Stimulated activated CD4-positive, alpha-beta T cell treated with anti-CD3 and anti-CD28 coated beads, Interleukin-4, amount 100 ng/mL, for 48 hours (primary cell): ENCODE measurements around the gene CEP250.
"Not testable (repeated sequence)": the region's sequence is repeated elsewhere in the genome, so short reads cannot be mapped to it uniquely, and the experiment has no call there.

Source experiments
- DNase-seq, 2 donors: peaks; one replicate each; pipeline ENCODE4 v3.0.0-alpha.2; 2020; ENCODE audit warnings: low read depth in 2 of 2

CEP250 gene

GRCh38 chr20:35492352-35492751, 37.0 kb downstream of the CEP250 start:
- DNase-seq = no peak

GRCh38 chr20:35496481-35496880, 41.1 kb downstream of the CEP250 start:
- no peak for DNase-seq

GRCh38 chr20:35497320-35497719, 41.9 kb downstream of the CEP250 start:
- DNase-seq = no peak

GRCh38 chr20:35497780-35498189, 42.4 kb downstream of the CEP250 start:
- DNase-seq = no peak

- DNase-seq = no peak
Observed at GRCh38 chr20:35499271-35499670, 43.9 kb downstream of the CEP250 start.

- no peak for DNase-seq
Observed at GRCh38 chr20:35502352-35502751, 47.0 kb downstream of the CEP250 start.

- no peak for DNase-seq
Observed at GRCh38 chr20:35503281-35503680, 47.9 kb downstream of the CEP250 start.

GRCh38 chr20:35503841-35504561, 48.6 kb downstream of the CEP250 start:
- DNase-seq = no peak

- DNase-seq = no peak
Observed at GRCh38 chr20:35504751-35505150, 49.4 kb downstream of the CEP250 start.

- DNase-seq = no peak
Observed at GRCh38 chr20:35506179-35506578, 50.8 kb downstream of the CEP250 start.

GRCh38 chr20:35506872-35507638, 51.7 kb downstream of the CEP250 start:
- no peak for DNase-seq

- DNase-seq = no peak
Observed at GRCh38 chr20:35508493-35509218, 53.3 kb downstream of the CEP250 start.

- no peak for DNase-seq
Observed at GRCh38 chr20:35510951-35511735, 55.7 kb downstream of the CEP250 start.

GRCh38 chr20:35511814-35512420, 56.5 kb downstream of the CEP250 start:
- DNase-seq = no peak

GRCh38 chr20:35514371-35514932, 59.1 kb downstream of the CEP250 start:
- DNase-seq = no peak

GRCh38 chr20:35515341-35515740, 59.9 kb downstream of the CEP250 start:
- DNase-seq = no peak

GRCh38 chr20:35515949-35516645, 60.7 kb downstream of the CEP250 start:
- no peak for DNase-seq

- DNase-seq = no peak
Observed at GRCh38 chr20:35517125-35517524, 61.7 kb downstream of the CEP250 start.

- DNase-seq = not testable (repeated sequence)
Observed at GRCh38 chr20:35517767-35518166, 62.4 kb downstream of the CEP250 start.

GRCh38 chr20:35518955-35519354, 63.6 kb downstream of the CEP250 start:
- DNase-seq = no peak
